Measurements from ENCODE around the gene DYNC1H1.

DNA sequence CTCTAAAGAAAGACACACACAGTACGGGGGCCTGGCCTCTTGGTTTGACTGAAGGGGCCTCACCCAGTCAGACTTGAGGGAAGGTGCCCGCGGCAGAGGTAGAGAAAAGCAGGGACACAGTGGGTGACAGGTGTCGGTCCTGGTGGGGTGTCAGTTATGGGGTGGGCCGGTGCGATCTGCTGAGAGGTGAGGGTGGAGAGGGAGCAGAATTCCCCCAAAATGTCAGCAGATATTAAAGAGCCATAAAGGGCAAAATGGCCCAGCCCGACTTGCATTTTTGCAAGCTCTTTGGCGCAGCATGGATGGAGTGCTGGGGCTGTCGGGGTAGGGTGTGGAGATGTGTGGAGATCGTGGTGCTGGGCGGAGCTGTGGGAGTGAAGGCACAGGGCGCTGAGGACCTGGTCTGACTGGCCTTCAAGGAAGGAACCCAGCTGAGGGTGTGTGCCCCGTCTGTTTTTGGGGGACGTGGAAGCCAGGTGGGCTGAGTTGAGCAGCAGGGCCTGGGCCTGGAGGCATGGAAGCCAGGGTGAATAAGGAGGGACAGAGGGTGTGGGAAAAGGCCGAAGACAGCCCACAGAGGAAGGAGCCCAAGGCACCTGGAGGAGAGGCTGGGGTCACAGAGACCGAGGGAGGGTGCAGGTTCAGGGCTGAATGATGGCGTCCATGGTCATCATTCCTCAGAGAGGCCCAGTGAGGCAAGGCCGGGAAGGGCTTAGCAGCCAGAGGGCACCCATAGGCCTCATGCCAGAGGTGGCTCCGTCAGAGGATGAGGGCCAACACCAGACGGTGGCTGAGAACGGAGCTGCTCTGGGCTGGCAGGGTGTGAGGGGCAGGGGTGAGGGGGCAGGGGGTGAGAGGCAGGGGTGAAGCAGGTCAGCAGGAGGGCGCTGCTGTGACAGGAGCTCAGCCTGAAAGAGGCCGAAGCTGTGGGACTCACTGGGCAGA is 48.2 kb upstream of the DYNC1H1 start:
- TF ChIP-seq, protein P1, sequence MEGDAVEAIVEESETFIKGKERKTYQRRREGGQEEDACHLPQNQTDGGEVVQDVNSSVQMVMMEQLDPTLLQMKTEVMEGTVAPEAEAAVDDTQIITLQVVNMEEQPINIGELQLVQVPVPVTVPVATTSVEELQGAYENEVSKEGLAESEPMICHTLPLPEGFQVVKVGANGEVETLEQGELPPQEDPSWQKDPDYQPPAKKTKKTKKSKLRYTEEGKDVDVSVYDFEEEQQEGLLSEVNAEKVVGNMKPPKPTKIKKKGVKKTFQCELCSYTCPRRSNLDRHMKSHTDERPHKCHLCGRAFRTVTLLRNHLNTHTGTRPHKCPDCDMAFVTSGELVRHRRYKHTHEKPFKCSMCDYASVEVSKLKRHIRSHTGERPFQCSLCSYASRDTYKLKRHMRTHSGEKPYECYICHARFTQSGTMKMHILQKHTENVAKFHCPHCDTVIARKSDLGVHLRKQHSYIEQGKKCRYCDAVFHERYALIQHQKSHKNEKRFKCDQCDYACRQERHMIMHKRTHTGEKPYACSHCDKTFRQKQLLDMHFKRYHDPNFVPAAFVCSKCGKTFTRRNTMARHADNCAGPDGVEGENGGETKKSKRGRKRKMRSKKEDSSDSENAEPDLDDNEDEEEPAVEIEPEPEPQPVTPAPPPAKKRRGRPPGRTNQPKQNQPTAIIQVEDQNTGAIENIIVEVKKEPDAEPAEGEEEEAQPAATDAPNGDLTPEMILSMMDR (conservative IDR thresholded peaks at IDR 0.05; ENCODE audit: low read depth, low read length) = no peak
- TF ChIP-seq EZH2 (IDR thresholded peaks at IDR 0.05; ENCODE audit: low read length, unreplicated experiment) = no peak
